SK-MEL-5 (cell line): ENCODE data around the gene LILRB3. TPM values are rescaled to one million over a fixed set of nuclear protein-coding genes. Genes with fewer than 3 reads are reported as not detected.
A peak's percentile ranks its signal among the peaks of the same experiment; 100 is the strongest.
"Not testable (repeated sequence)": the region's sequence is repeated elsewhere in the genome, so short reads cannot be mapped to it uniquely, and the experiment has no call there.

Source experiments
- DNase-seq: peaks from one replicate; pipeline ENCODE4 v3.0.0-alpha.2; 2016; ENCODE audit warnings: low read depth, low spot score
- in situ Hi-C: cut with HindIII; loops from 2 replicates; pipeline ENCODE4 v1.10.0; 2016; ENCODE audit warnings: low sequenced_read_pairs, high pct_unique_total_duplicates, low pct_unique_long_range_greater_than_20kb
- small RNA-seq, 2 experiments: library from RNA; depleted of rRNA; stranded (forward); fragments of <200 nt; gene quantifications; one replicate each; pipeline ENCODE3, GENCODE V24; 2014
- total RNA-seq: library from RNA; depleted of rRNA; stranded (reverse); fragments of >200 nt; shearing (Covaris generic); gene quantifications from 2 replicates; pipeline ENCODE4 v1.2.3, GENCODE V29; 2014; rRNA removed

The LILRB3 gene
- total RNA-seq, 1 experiment from 2014 or later: 1.1 TPM

- DNase-seq, in situ Hi-C loops: not testable (repeated sequence)
These were observed 40.9 kb downstream of the LILRB3 start for GRCh38 chr19:54181894-54182293.

- in situ Hi-C loops: no loop called here
- DNase-seq: no peak
These were observed 42.1 kb downstream of the LILRB3 start for GRCh38 chr19:54180691-54181091.

GRCh38 chr19:54179921-54180461, 42.8 kb downstream of the LILRB3 start:
- peak; percentile 92 for DNase-seq
- in situ Hi-C loops: no loop called here

- in situ Hi-C loops: no loop called here
These were observed 43.5 kb downstream of the LILRB3 start for GRCh38 chr19:54179262-54179852.

GRCh38 chr19:54178581-54179261, 44.1 kb downstream of the LILRB3 start:
- in situ Hi-C loops: no loop called here
- DNase-seq: peak; percentile 46

More at GRCh38 chr19:54179262-54179852, 43.5 kb downstream of the LILRB3 start:
- DNase-seq: no peak

- in situ Hi-C loops: no loop called here
- DNase-seq: no peak
These were observed 48.6 kb downstream of the LILRB3 start for GRCh38 chr19:54173951-54174834.

- in situ Hi-C loops: no loop called here
- DNase-seq: no peak
These were observed 49.5 kb downstream of the LILRB3 start for GRCh38 chr19:54173359-54173699.

GRCh38 chr19:54172471-54173358, 50.1 kb downstream of the LILRB3 start, which contains the start of gene TMC4:
Gene TMC4, minus strand, starts transcription at chr19:54173160. Its CDS starts 43 bp downstream, at chr19:54173117.
- in situ Hi-C loops: no loop called here

GRCh38 chr19:54171736-54172431, 50.9 kb downstream of the LILRB3 start:
- in situ Hi-C loops, DNase-seq: not testable (repeated sequence)

More at GRCh38 chr19:54172471-54173358, 50.1 kb downstream of the LILRB3 start, which contains the start of gene TMC4:
- DNase-seq: no peak

GRCh38 chr19:54169149-54169740, 53.6 kb downstream of the LILRB3 start:
- in situ Hi-C loops: no loop called here
- DNase-seq: no peak

- in situ Hi-C loops: no loop called here
- peak; percentile 86 for DNase-seq
These were observed 54.5 kb downstream of the LILRB3 start for GRCh38 chr19:54168174-54168917.

Small RNAs within 50 kb of the gene (small RNA-seq; reads per million reads assigned to genes)
- gene RNU6-1307P: 0 reads per million in 2 experiments

Other genes with a start within 250 kb of the LILRB3 start
- not detected in 2 replicates for gene CACNG6, start 231.4 kb downstream of the LILRB3 start, total RNA-seq
- gene VSTM1, start 159.1 kb downstream of the LILRB3 start, total RNA-seq: not detected in 2 replicates
- gene TARM1, start 141.6 kb downstream of the LILRB3 start, total RNA-seq: not detected in 2 replicates
- gene OSCAR, start 122.2 kb downstream of the LILRB3 start, total RNA-seq: not detected in 2 replicates
- gene NDUFA3, start 120.2 kb downstream of the LILRB3 start, total RNA-seq: 43.1 and 48.5 TPM in 2 replicates
- 33.4 and 39.5 TPM in 2 replicates for gene TFPT, start 107.3 kb downstream of the LILRB3 start, total RNA-seq
- gene PRPF31, start 107.3 kb downstream of the LILRB3 start, total RNA-seq: 49.4 and 62.4 TPM in 2 replicates
- gene CNOT3, start 85.2 kb downstream of the LILRB3 start, total RNA-seq: 5.4 and 7.7 TPM in 2 replicates
- gene LENG1, start 63.3 kb downstream of the LILRB3 start, total RNA-seq: 10.6 and 10.8 TPM in 2 replicates
- gene TMC4, start 49.8 kb downstream of the LILRB3 start, total RNA-seq: not detected in 2 replicates
- 32.8 and 33.6 TPM in 2 replicates for gene MBOAT7, start 33.4 kb downstream of the LILRB3 start, total RNA-seq
- 46.1 and 49.0 TPM in 2 replicates for gene TSEN34, start 31.7 kb downstream of the LILRB3 start, total RNA-seq
- 2,354 and 2,678 TPM in 2 replicates for gene RPS9, start 22.1 kb downstream of the LILRB3 start, total RNA-seq
- gene LILRA6, start 19.8 kb upstream of the LILRB3 start, total RNA-seq: 0.16 TPM in 1 of 2 replicates, not detected in the other
- gene LILRB5, start 34.3 kb upstream of the LILRB3 start, total RNA-seq: not detected in 2 replicates
- gene LILRB2, start 58.1 kb upstream of the LILRB3 start, total RNA-seq: not detected in 2 replicates
- not detected in 2 replicates for gene LILRA5, start 90.2 kb upstream of the LILRB3 start, total RNA-seq
- not detected in 2 replicates for gene LILRA4, start 116.2 kb upstream of the LILRB3 start, total RNA-seq
- not detected in 2 replicates for gene LAIR1, start 141.9 kb upstream of the LILRB3 start, total RNA-seq
- gene TTYH1, start 192.5 kb upstream of the LILRB3 start, total RNA-seq: 0.77 and 0.93 TPM in 2 replicates
- gene LENG8, start 226.2 kb upstream of the LILRB3 start, total RNA-seq: 7.8 and 8.5 TPM in 2 replicates
- gene LENG9, start 240.8 kb upstream of the LILRB3 start, total RNA-seq: 6.1 and 7.2 TPM in 2 replicates